Smooth muscle cell (in vitro differentiated cells): ENCODE results near the gene LY6G6C. TPM values are rescaled to one million over a fixed set of nuclear protein-coding genes. Genes with fewer than 3 reads are reported as not detected.

Source experiments
- DNase-seq: peaks from one replicate; lab custom pipeline; 2025; ENCODE audit not compliant: unreplicated experiment; lab: John Stamatoyannopoulos, UW
- H2AFZ ChIP-seq: fragments of 200-600 bp; sonication (generic); 2 replicates; pipeline ENCODE4 v1.6.0; 2016; ENCODE audit warnings: antibody characterized with exemption, low read depth, mild to moderate bottlenecking
- H3F3A ChIP-seq: fragments of 200-600 bp; sonication (generic); 2 replicates; pipeline ENCODE4 v1.6.0; 2017; ENCODE audit warnings: antibody characterized with exemption, low read depth
- H3K27ac ChIP-seq: fragments of 200-600 bp; sonication (generic); 2 replicates; pipeline ENCODE4 v1.5.1; 2016; ENCODE audit warnings: low read depth, mild to moderate bottlenecking
- H3K27me3 ChIP-seq: fragments of 200-600 bp; sonication (generic); 2 replicates; pipeline ENCODE4 v1.6.1; 2016; ENCODE audit warnings: low read depth, mild to moderate bottlenecking
- H3K36me3 ChIP-seq: fragments of 200-600 bp; sonication (generic); 2 replicates; pipeline ENCODE4 v1.5.1; 2016; ENCODE audit warnings: low read depth
- H3K4me1 ChIP-seq: fragments of 200-600 bp; sonication (generic); 2 replicates; pipeline ENCODE4 v1.5.1; 2016; ENCODE audit warnings: low read depth
- H3K4me2 ChIP-seq: fragments of 200-600 bp; sonication (generic); 2 replicates; pipeline ENCODE4 v1.6.0; 2016; ENCODE audit warnings: mild to moderate bottlenecking
- H3K4me3 ChIP-seq: fragments of 200-600 bp; sonication (generic); 2 replicates; pipeline ENCODE4 v1.5.1; 2016; ENCODE audit warnings: mild to moderate bottlenecking
- H3K79me2 ChIP-seq: fragments of 200-600 bp; sonication (generic); 2 replicates; pipeline ENCODE4 v1.6.0; 2016; ENCODE audit warnings: low read depth, mild to moderate bottlenecking
- H3K9ac ChIP-seq: fragments of 200-600 bp; sonication (generic); 2 replicates; pipeline ENCODE4 v1.6.0; 2016; ENCODE audit warnings: low read depth
- H3K9me3 ChIP-seq: fragments of 200-600 bp; sonication (generic); replicated peaks from 2 replicates; pipeline ENCODE4 v1.5.1; 2016; ENCODE audit warnings: low read depth
- H4K20me1 ChIP-seq: fragments of 200-600 bp; sonication (generic); 2 replicates; pipeline ENCODE4 v1.6.0; 2016; ENCODE audit warnings: low read depth
- CTCF ChIP-seq: fragments of 200-600 bp; sonication (generic); IDR thresholded peaks from 2 replicates; pipeline ENCODE4 v1.5.1; 2017; ENCODE audit warnings: borderline replicate concordance, mild to moderate bottlenecking, antibody characterized with exemption; ENCODE audit not compliant: insufficient read depth, poor library complexity, severe bottlenecking
- WGBS: methylation state at CpG from one replicate; pipeline ENCODE4 v1.1.7; 2016; ENCODE audit warnings: low lambda C conversion rate; 5-methylcytosine and 5-hydroxymethylcytosine counted together
- polyA plus RNA-seq: library from polyadenylated mRNA; unstranded; fragments of >200 nt; fragmentation: Nextera tagmentation; extraction: Ambion mirVana; gene quantifications from 2 replicates; pipeline ENCODE4 v1.2.1, GENCODE V29; 2016
- total RNA-seq: library from RNA; depleted of rRNA; stranded (reverse); fragments of >200 nt; gene quantifications from 2 replicates; pipeline ENCODE4 v1.2.3, GENCODE V29; 2014

The LY6G6C gene
- total and polyA plus RNA-seq, 2 experiments from 2014 or later: 3.8 to 3.9 TPM

- Histone ChIP-seq H3K9me3 (no peaks in the 10 kb centered on the region), H3K27ac (peak overlapping the region; percentile 84), H3K9ac (peak overlapping the region; percentile 41), H3K4me3 (peak overlapping the region; percentile 99), H3K27me3 (no peaks in the 10 kb centered on the region), H3F3A (peaks cover 40% of the 10 kb centered on the region), H3K4me1 (peaks cover 45% of the 10 kb centered on the region), H3K4me2 (peak overlapping the region; percentile 100), H2AFZ (no peak overlapping the region), H3K36me3 (no peaks in the 10 kb centered on the region), H4K20me1 (peaks cover 25% of the 10 kb centered on the region), H3K79me2 (peaks cover 44% of the 10 kb centered on the region)
- WGBS: 56% methylated on average over 7 of the region's 7 CpGs
- no peak for DNase-seq
- no peak for TF ChIP-seq CTCF
These were observed 15.9 kb upstream of the LY6G6C start for GRCh38 chr6:31737315-31737990.

- H3K4me3 ChIP-seq: peak overlapping the region; percentile 99
- 48% methylated on average over 10 of the region's 10 CpGs for WGBS
- peaks cover 32% of the 10 kb centered on the region for H4K20me1 ChIP-seq
- H3K27me3 ChIP-seq: no peaks in the 10 kb centered on the region
- no peaks in the 10 kb centered on the region for H3K36me3 ChIP-seq
- peaks cover 45% of the 10 kb centered on the region for H3K4me1 ChIP-seq
- peak overlapping the region; percentile 89 for H3K9ac ChIP-seq
- TF ChIP-seq CTCF: no peak
- H3K9me3 ChIP-seq: no peaks in the 10 kb centered on the region
- peaks cover 47% of the 10 kb centered on the region for H3K79me2 ChIP-seq
- peak overlapping the region; percentile 100 for H3K4me2 ChIP-seq
- H3F3A ChIP-seq: peaks cover 46% of the 10 kb centered on the region
- peak overlapping the region; percentile 68 for H2AFZ ChIP-seq
- no peak for DNase-seq
- H3K27ac ChIP-seq: peak overlapping the region; percentile 84
These were observed 15.3 kb upstream of the LY6G6C start for GRCh38 chr6:31736768-31737314.

GRCh38 chr6:31736021-31736767, 14.6 kb upstream of the LY6G6C start, which contains the start of gene CLIC1:
CLIC1 (minus strand) TSS chr6:31736530; CDS start chr6:31736300, 230 bp downstream.
- 1% methylated on average over 13 of the region's 24 CpGs for WGBS
- H2AFZ ChIP-seq: peak within 1 kb of the TSS; percentile 68
- no peak for TF ChIP-seq CTCF
- H3K9ac ChIP-seq: peak within 1 kb of the TSS; percentile 89
- H3K36me3 ChIP-seq: no peaks in the 10 kb centered on the region
- peaks cover 38% of the 10 kb centered on the region for H4K20me1 ChIP-seq
- peaks cover 47% of the 10 kb centered on the region for H3K79me2 ChIP-seq
- peaks cover 45% of the 10 kb centered on the region for H3K4me1 ChIP-seq
- H3K27ac ChIP-seq: peak within 1 kb of the TSS; percentile 84
- no peaks in the 10 kb centered on the region for H3K27me3 ChIP-seq
- H3K4me3 ChIP-seq: peak within 1 kb of the TSS; percentile 99
- DNase-seq: peak; percentile 59
- H3K4me2 ChIP-seq: peak within 1 kb of the TSS; percentile 100
- H3K9me3 ChIP-seq: no peaks in the 10 kb centered on the region
- H3F3A ChIP-seq: peaks cover 53% of the 10 kb centered on the region
